Central memory CD8-positive, alpha-beta T cell (primary cell): ENCODE data around the gene ZNF630.
"Not testable (repeated sequence)": the region's sequence is repeated elsewhere in the genome, so short reads cannot be mapped to it uniquely, and the experiment has no call there.

Experiments used
- ATAC-seq: fragments of 150-1000 bp; cut with Tn5 transposase; replicated peaks from 2 replicates; pipeline ENCODE4 v1.10.0; 2022; ENCODE audit warnings: mild to moderate bottlenecking, moderate FRiP score, moderate number of reproducible peaks; ENCODE audit not compliant: poor library complexity, severe bottlenecking; ENCODE audit errors: extremely low read depth
- DNase-seq, 2 donors: peaks; one replicate each; pipeline ENCODE4 v3.0.0; 2021; ENCODE audit warnings: low spot score in 2 of 2
- H3K27ac Mint-ChIP-seq: one replicate; pipeline ENCODE4 v1.8.0; 2022; ENCODE audit warnings: low read depth, mild to moderate bottlenecking, moderate library complexity, mixed read lengths
- H3K27me3 Mint-ChIP-seq: one replicate; pipeline ENCODE4 v1.8.0; 2022; ENCODE audit warnings: mixed read lengths
- H3K36me3 Mint-ChIP-seq: one replicate; pipeline ENCODE4 v1.8.0; 2022; ENCODE audit warnings: mild to moderate bottlenecking, moderate library complexity, mixed read lengths; ENCODE audit not compliant: insufficient read depth
- H3K4me1 Mint-ChIP-seq: one replicate; pipeline ENCODE4 v1.8.0; 2022; ENCODE audit warnings: mixed read lengths
- H3K4me3 Mint-ChIP-seq: one replicate; pipeline ENCODE4 v1.8.0; 2022; ENCODE audit warnings: mild to moderate bottlenecking, moderate library complexity, mixed read lengths
- H3K9me3 Mint-ChIP-seq: one replicate; pipeline ENCODE4 v1.8.0; 2022; ENCODE audit warnings: mixed read lengths

Gene ZNF630

GRCh38 chrX:48071064-48071985 lies at the start of gene ZNF630:
Gene ZNF630 (minus strand): TSS chrX:48071640. CDS start chrX:48066886, 4,754 bp downstream.
- H3K4me1 Mint-ChIP-seq, result peaks cover 13% of the 10 kb centered on the region
- no peaks in the 10 kb centered on the region for H3K27me3 Mint-ChIP-seq
- peak within 1 kb of the TSS; percentile 86 for H3K4me3 Mint-ChIP-seq
- DNase-seq, result peak; percentile 10 to 15
- H3K36me3 Mint-ChIP-seq, result peaks cover 6% of the 10 kb centered on the region
- ATAC-seq, result peak; percentile 76
- H3K27ac Mint-ChIP-seq, result peak within 1 kb of the TSS; percentile 92
- H3K9me3 Mint-ChIP-seq, result no peaks in the 10 kb centered on the region

GRCh38 chrX:48107717-48108116 lies 36.3 kb upstream of the ZNF630 start:
- no peak for ATAC-seq
- Mint-ChIP-seq H3K4me3 (no peak overlapping the region), H3K27ac (no peak overlapping the region), H3K27me3 (no peaks in the 10 kb centered on the region), H3K4me1 (no peaks in the 10 kb centered on the region), H3K9me3 (no peaks in the 10 kb centered on the region), H3K36me3 (peaks cover 3% of the 10 kb centered on the region)
- DNase-seq, result no peak

- no peak for ATAC-seq
- Mint-ChIP-seq H3K4me1 (no peaks in the 10 kb centered on the region), H3K36me3 (peaks cover 3% of the 10 kb centered on the region), H3K4me3 (no peak overlapping the region), H3K27ac (no peak overlapping the region), H3K9me3 (no peaks in the 10 kb centered on the region), H3K27me3 (no peaks in the 10 kb centered on the region)
- no peak for DNase-seq
Measured at GRCh38 chrX:48102874-48103374, 31.5 kb upstream of the ZNF630 start.

- H3K9me3 Mint-ChIP-seq, result no peaks in the 10 kb centered on the region
- no peak overlapping the region for H3K4me3 Mint-ChIP-seq
- no peaks in the 10 kb centered on the region for H3K27me3 Mint-ChIP-seq
- DNase-seq (no peak), ATAC-seq (no peak)
- H3K27ac Mint-ChIP-seq, result no peak overlapping the region
- H3K36me3 Mint-ChIP-seq, result peaks cover 3% of the 10 kb centered on the region
- H3K4me1 Mint-ChIP-seq, result no peaks in the 10 kb centered on the region
Measured at GRCh38 chrX:48101443-48101842, 30.0 kb upstream of the ZNF630 start.

DNA sequence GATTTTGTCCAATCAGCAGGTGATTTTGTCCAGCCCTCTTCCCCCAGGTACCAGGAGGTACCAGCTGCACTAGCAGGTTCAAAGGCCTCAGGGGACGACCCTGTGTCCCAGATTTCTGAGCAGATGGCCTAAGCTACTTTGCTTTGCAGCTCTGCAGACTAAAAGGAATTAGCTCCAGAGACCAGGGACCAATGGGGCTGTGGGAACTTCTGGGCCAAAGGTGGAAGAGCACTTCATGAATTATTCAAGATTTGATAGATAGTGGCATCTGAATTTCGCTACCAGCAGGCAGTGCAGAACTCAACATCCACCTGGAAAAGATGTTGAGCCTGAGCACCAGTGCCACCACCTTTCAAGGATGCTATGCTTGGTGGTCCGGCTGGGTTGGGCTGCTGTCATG lies 21.1 kb upstream of the ZNF630 start:
- H3K27ac Mint-ChIP-seq, DNase-seq, H3K4me3 Mint-ChIP-seq, ATAC-seq, H3K27me3 Mint-ChIP-seq, H3K9me3 Mint-ChIP-seq, H3K36me3 Mint-ChIP-seq, H3K4me1 Mint-ChIP-seq: not testable (repeated sequence)

GRCh38 chrX:48090123-48090522 lies 18.7 kb upstream of the ZNF630 start:
- H3K4me3 Mint-ChIP-seq, result no peak overlapping the region
- H3K27ac Mint-ChIP-seq, result no peak overlapping the region

DNA sequence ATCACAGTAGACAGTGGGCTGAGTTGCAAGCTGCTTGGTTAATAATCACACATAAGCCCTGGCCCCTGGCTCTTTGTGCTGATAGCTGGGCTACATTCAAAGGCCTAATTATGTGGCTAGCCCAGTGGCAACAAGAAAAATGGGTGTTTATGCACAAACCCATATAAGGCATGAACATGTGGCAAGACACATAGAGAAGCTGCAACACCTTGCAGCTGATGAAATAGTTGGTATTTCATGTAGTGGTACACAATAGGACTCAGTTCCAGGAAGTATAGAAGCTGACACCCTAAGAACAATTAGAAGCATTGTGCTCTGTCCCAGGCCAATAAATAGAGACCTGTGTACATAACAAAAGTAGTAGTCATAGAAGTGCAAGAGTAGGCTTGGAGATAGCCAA lies 14.6 kb upstream of the ZNF630 start:
- no peaks in the 10 kb centered on the region for H3K4me1 Mint-ChIP-seq
- no peak overlapping the region for H3K27ac Mint-ChIP-seq
- H3K27me3 Mint-ChIP-seq, result no peaks in the 10 kb centered on the region
- H3K4me3 Mint-ChIP-seq, result no peak overlapping the region
- ATAC-seq, result no peak
- no peak for DNase-seq
- no peaks in the 10 kb centered on the region for H3K9me3 Mint-ChIP-seq
- no peaks in the 10 kb centered on the region for H3K36me3 Mint-ChIP-seq

More at GRCh38 chrX:48090123-48090522, 18.7 kb upstream of the ZNF630 start:
- Mint-ChIP-seq H3K27me3 (no peaks in the 10 kb centered on the region), H3K9me3 (no peaks in the 10 kb centered on the region), H3K36me3 (no peaks in the 10 kb centered on the region), H3K4me1 (no peaks in the 10 kb centered on the region)
- ATAC-seq, result no peak
- DNase-seq, result no peak

DNA sequence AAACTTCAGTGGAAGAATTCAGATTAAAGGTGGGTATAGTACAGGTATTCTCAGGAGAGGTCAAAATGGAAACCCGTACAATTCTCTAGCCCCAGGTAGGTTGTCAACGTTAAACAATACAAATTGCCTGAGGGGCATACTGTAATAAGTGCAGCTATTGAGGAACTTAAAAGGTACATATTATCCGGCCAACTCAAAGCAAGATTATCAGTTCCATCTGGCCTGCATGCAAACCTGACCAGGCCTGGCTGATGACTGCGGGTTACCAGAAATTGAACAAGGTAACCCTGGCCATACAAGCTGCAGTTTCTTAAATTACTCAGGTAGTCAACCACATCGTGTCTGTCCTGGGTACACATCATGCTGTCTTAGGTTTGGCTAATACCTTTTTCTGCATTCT lies 12.3 kb upstream of the ZNF630 start:
- Mint-ChIP-seq H3K36me3 (no peaks in the 10 kb centered on the region), H3K4me1 (no peaks in the 10 kb centered on the region), H3K9me3 (no peaks in the 10 kb centered on the region), H3K27ac (no peak overlapping the region), H3K27me3 (no peaks in the 10 kb centered on the region), H3K4me3 (no peak overlapping the region)
- DNase-seq (no peak), ATAC-seq (no peak)

GRCh38 chrX:48083212-48083611 lies 11.8 kb upstream of the ZNF630 start:
- H3K27me3 Mint-ChIP-seq, result no peaks in the 10 kb centered on the region
- no peak overlapping the region for H3K27ac Mint-ChIP-seq
- peak in 1 of 2 donors; percentile 10 for DNase-seq
- H3K4me1 Mint-ChIP-seq, result no peaks in the 10 kb centered on the region
- H3K4me3 Mint-ChIP-seq, result no peak overlapping the region
- peak; percentile 43 for ATAC-seq
- no peaks in the 10 kb centered on the region for H3K9me3 Mint-ChIP-seq
- H3K36me3 Mint-ChIP-seq, result no peaks in the 10 kb centered on the region

GRCh38 chrX:48076343-48076742 lies 4.9 kb upstream of the ZNF630 start:
- Mint-ChIP-seq H3K27me3 (no peaks in the 10 kb centered on the region), H3K4me3 (no peak overlapping the region), H3K9me3 (no peaks in the 10 kb centered on the region), H3K27ac (no peak overlapping the region), H3K36me3 (peaks cover 3% of the 10 kb centered on the region), H3K4me1 (peaks cover under 1% of the 10 kb centered on the region)
- no peak for DNase-seq
- ATAC-seq, result no peak

- DNase-seq (no peak), ATAC-seq (no peak)
- peaks cover 13% of the 10 kb centered on the region for H3K4me1 Mint-ChIP-seq
- H3K36me3 Mint-ChIP-seq, result peaks cover 6% of the 10 kb centered on the region
- H3K27ac Mint-ChIP-seq, result peak overlapping the region; percentile 92
- H3K27me3 Mint-ChIP-seq, result no peaks in the 10 kb centered on the region
- H3K4me3 Mint-ChIP-seq, result peak overlapping the region; percentile 86
- no peaks in the 10 kb centered on the region for H3K9me3 Mint-ChIP-seq
Measured at GRCh38 chrX:48071986-48072605, 656 bp upstream of the ZNF630 start.

DNA sequence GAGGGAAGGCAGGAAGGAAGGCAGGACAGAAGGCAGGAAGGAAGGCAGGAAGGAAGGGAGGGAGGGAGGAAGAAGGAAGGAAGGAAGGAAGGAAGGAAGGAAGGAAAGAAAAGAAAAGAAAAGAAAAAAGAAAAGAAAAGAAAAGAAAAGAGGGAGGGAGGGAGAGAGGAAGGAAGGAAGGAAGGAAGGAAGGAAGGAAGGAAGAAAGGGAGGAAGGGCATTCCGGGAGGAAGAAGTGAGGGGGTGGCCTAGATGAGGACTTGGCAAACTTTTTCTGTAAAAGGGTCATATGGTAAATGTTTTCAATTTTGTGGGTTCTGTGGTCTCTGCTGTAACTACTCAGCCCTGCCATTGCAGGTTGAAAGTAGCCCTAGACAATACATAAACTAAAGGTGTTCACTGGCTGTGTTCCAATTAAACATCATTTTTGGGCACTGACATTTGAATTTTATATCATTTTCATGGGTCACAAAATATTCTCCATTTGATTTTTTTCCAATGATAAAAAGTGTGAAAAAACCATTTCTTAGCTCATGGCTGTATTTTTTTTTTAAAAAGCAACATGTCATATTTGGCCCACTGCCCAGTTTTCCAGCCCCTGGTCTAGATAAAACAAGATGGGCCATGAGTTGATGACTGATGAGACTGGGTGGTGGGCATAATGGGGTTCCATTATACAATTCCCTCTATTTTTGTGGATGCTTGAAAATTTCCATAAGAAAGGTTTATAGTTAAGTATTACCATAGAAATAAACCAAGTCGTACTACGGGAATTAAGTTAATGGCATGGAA lies 3.1 kb downstream of the ZNF630 start:
- DNase-seq, result no peak

More for the DNA sequence above, 3.1 kb downstream of the ZNF630 start:
- peaks cover 6% of the 10 kb centered on the region for H3K36me3 Mint-ChIP-seq
- H3K4me3 Mint-ChIP-seq, result no peak overlapping the region
- H3K27me3 Mint-ChIP-seq, result no peaks in the 10 kb centered on the region
- ATAC-seq, result no peak
- peaks cover 13% of the 10 kb centered on the region for H3K4me1 Mint-ChIP-seq
- H3K27ac Mint-ChIP-seq, result no peak overlapping the region
- no peaks in the 10 kb centered on the region for H3K9me3 Mint-ChIP-seq
